ENCODE measurements around the gene C12orf56. TPM values are rescaled to one million over a fixed set of nuclear protein-coding genes. Genes with fewer than 3 reads are reported as not detected.
"Not testable (repeated sequence)": the region's sequence is repeated elsewhere in the genome, so short reads cannot be mapped to it uniquely, and the experiment has no call there.

Gene C12orf56
- total and polyA plus RNA-seq, 7 experiments from 2014 or later, result 0.10 to 0.34 TPM; not detected in 5

DNA sequence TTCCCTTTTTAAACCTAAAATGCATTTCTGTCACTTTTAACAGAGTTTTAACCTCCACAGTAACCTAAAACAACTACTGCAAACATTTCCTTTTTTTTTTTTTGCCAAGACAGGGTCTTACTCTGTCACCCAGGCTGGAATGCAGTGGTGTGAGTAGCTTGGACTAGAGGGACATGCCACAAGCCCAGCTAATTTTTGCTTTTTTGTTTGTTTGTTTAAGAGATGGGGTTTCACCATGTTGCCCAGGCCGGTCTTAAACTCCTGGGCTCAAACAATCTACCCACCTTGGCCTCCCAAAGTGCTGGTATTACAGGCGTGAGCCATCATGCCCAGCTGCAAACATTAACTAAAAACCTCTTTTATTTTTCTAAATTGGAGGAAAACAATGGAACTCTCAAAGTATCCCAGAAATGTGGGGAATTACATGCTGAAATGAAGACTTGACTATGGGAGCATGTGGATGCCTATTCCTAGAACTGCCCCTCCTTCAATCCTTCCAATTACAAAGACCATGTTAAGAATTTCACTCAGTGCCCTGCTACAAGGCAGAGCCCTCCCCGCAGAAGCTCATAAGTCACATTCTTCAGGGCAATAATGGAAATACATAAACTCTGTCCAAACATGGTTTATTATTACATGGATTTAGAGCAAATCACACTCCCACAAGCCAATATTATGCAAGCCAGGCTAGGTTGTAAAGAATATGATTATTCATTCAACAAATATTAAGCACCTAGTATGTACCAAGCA is 66.9 kb downstream of the C12orf56 start:
- no peak for DNase-seq
- H3K9me3 Mint-ChIP-seq, result peaks cover 0 to 11% (median 2%) of the 10 kb centered on the region in 11 donors
- no peaks in the 10 kb centered on the region for H3K4me1 Mint-ChIP-seq
- Histone ChIP-seq H3K36me3 (ENCODE audit: control insufficient read depth in 2 of 3, insufficient read depth in 3 of 3, low read length in 3 of 3) (no peaks in the 10 kb centered on the region), H3K4me1 (ENCODE audit: control insufficient read depth in 2 of 2, insufficient read depth in 2 of 2, low read length in 2 of 2) (no peaks in the 10 kb centered on the region), H3K4me3 (ENCODE audit: low read length) (no peak overlapping the region), H3K27ac (ENCODE audit: low read depth, low read length) (no peak overlapping the region), H3K9me3 (ENCODE audit: control insufficient read depth in 2 of 3, low read length in 3 of 3) (no peaks in the 10 kb centered on the region), H3K27me3 (ENCODE audit: control insufficient read depth in 2 of 2, insufficient read depth in 2 of 2, low read length in 2 of 2) (no peaks in the 10 kb centered on the region)
- H3K27me3 Mint-ChIP-seq, result peaks cover 0 to 2% (median 0%) of the 10 kb centered on the region in 5 donors
- POLR2A ChIA-PET, result no interaction called here
- peaks cover 0 to 4% (median 0%) of the 10 kb centered on the region in 5 donors for H3K36me3 Mint-ChIP-seq
- no peak for ATAC-seq
- intact Hi-C loops (cut with micrococcal nuclease), result no loop called here
- CTCF ChIA-PET, result no interaction called here
- H3K4me3 Mint-ChIP-seq, result no peak overlapping the region
- no peak overlapping the region for H3K27ac Mint-ChIP-seq

DNA sequence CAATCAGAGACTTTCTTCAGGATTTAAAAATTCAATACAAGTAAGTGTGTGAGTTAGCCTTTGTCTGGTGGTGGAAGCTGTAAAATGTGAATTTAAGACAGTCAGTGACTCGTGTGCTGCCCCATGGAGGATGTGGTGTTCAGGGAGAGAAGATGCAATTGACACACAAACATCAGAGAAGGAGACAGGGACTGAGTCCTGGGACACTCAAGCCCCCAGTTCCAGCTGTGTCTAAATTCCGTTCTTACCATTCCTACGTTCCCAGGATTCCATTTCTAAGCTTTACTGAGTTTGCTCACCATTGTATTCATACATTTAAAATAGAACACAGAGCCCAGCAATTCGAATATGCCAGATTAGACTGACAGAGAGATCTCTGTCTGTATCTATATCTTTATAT is 67.6 kb downstream of the C12orf56 start:
- intact Hi-C loops (cut with micrococcal nuclease), result no loop called here
- CTCF ChIA-PET, result no interaction called here

DNA sequence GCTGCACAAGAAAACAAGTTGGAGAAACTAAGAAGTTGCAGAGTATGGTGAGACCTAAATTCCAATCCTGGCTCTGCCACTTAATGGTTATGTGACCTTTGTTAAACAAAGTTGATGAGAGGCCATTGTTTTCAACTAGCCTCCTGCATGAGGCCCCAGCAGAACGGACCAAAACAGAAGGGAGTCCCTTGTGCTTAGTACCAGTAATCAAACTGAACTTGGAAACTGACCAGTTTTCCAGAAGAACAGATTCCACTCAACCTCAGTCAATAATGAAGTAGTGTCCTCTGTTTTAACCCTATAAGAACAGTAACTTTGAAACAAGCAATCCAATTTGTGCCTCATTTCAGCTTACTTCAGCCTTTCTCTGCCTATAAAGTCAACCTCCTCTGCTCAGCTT is 69.9 kb downstream of the C12orf56 start:
- Histone ChIP-seq H3K27me3 (ENCODE audit: control insufficient read depth in 2 of 2, insufficient read depth in 2 of 2, low read length in 2 of 2) (no peaks in the 10 kb centered on the region), H3K9me3 (ENCODE audit: control insufficient read depth in 2 of 3, low read length in 3 of 3) (no peaks in the 10 kb centered on the region), H3K4me1 (ENCODE audit: control insufficient read depth in 2 of 2, insufficient read depth in 2 of 2, low read length in 2 of 2) (no peaks in the 10 kb centered on the region), H3K36me3 (ENCODE audit: control insufficient read depth in 2 of 3, insufficient read depth in 3 of 3, low read length in 3 of 3) (no peaks in the 10 kb centered on the region), H3K27ac (ENCODE audit: low read depth, low read length) (no peak overlapping the region), H3K4me3 (ENCODE audit: low read length) (no peak overlapping the region)
- Mint-ChIP-seq H3K4me3 (no peak overlapping the region), H3K36me3 (peaks cover 0 to 4% (median 0%) of the 10 kb centered on the region in 5 donors), H3K9me3 (peaks cover 0 to 11% (median 1%) of the 10 kb centered on the region in 11 donors), H3K27ac (no peak overlapping the region), H3K27me3 (peaks cover 0 to 3% (median 0%) of the 10 kb centered on the region in 5 donors), H3K4me1 (no peaks in the 10 kb centered on the region)
- intact Hi-C loops (cut with micrococcal nuclease), result no loop called here
- CTCF ChIA-PET, result no interaction called here
- POLR2A ChIA-PET, result no interaction called here
- ATAC-seq (no peak), DNase-seq (no peak)

More for the DNA sequence above, 67.6 kb downstream of the C12orf56 start:
- Mint-ChIP-seq H3K36me3 (peaks cover 0 to 4% (median 0%) of the 10 kb centered on the region in 5 donors), H3K27ac (no peak overlapping the region), H3K27me3 (no peaks in the 10 kb centered on the region), H3K4me1 (no peaks in the 10 kb centered on the region), H3K4me3 (no peak overlapping the region), H3K9me3 (peaks cover 0 to 11% (median 2%) of the 10 kb centered on the region in 11 donors)
- Histone ChIP-seq H3K9me3 (ENCODE audit: control insufficient read depth in 2 of 3, low read length in 3 of 3) (no peaks in the 10 kb centered on the region), H3K27me3 (ENCODE audit: control insufficient read depth in 2 of 2, insufficient read depth in 2 of 2, low read length in 2 of 2) (no peaks in the 10 kb centered on the region), H3K4me1 (ENCODE audit: control insufficient read depth in 2 of 2, insufficient read depth in 2 of 2, low read length in 2 of 2) (no peaks in the 10 kb centered on the region), H3K4me3 (ENCODE audit: low read length) (no peak overlapping the region), H3K27ac (ENCODE audit: low read depth, low read length) (no peak overlapping the region), H3K36me3 (ENCODE audit: control insufficient read depth in 2 of 3, insufficient read depth in 3 of 3, low read length in 3 of 3) (no peaks in the 10 kb centered on the region)
- DNase-seq (no peak), ATAC-seq (no peak)
- POLR2A ChIA-PET, result no interaction called here

GRCh38 chr12:64319540-64320225 is 70.9 kb downstream of the C12orf56 start:
- H3K4me3 Mint-ChIP-seq; CTCF ChIA-PET; H3K27ac Mint-ChIP-seq; H3K9me3 ChIP-seq (ENCODE audit: control insufficient read depth in 2 of 3, low read length in 3 of 3); H3K4me3 ChIP-seq (ENCODE audit: low read length); H3K27me3 ChIP-seq (ENCODE audit: control insufficient read depth in 2 of 2, insufficient read depth in 2 of 2, low read length in 2 of 2); H3K36me3 Mint-ChIP-seq; H3K4me1 ChIP-seq (ENCODE audit: control insufficient read depth in 2 of 2, insufficient read depth in 2 of 2, low read length in 2 of 2); H3K4me1 Mint-ChIP-seq; POLR2A ChIA-PET; H3K27ac ChIP-seq (ENCODE audit: low read depth, low read length); DNase-seq; intact Hi-C loops (cut with micrococcal nuclease); ATAC-seq; H3K27me3 Mint-ChIP-seq; H3K36me3 ChIP-seq (ENCODE audit: control insufficient read depth in 2 of 3, insufficient read depth in 3 of 3, low read length in 3 of 3): not testable (repeated sequence)
- H3K9me3 Mint-ChIP-seq, result peaks cover 0 to 11% (median 1%) of the 10 kb centered on the region in 11 donors

DNA sequence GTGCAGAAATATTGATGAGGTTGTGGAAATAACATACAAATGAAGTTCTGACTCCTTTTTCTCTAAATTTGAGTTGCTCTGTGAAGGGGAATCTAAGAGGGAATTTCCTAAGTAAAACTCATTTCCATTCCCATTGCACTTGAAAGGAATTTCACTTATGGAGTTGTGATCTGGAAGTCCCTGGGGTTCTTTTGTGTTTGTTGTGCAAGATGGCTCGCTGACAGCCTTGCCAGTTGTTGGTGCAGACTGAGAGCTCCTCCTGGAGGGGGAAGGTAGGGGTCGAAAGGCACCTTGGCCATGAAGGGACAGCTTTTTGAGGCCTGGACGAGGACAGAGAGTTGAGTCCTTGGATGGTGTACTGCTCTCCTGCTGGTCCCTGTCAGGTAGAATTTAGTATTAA is 72.0 kb downstream of the C12orf56 start:
- no peak overlapping the region for H3K27ac ChIP-seq (ENCODE audit: low read depth, low read length)
- Mint-ChIP-seq H3K9me3 (peaks cover 0 to 11% (median 1%) of the 10 kb centered on the region in 11 donors), H3K27ac (peak overlapping the region in 1 of 9 donors; percentile 33), H3K4me1 (no peaks in the 10 kb centered on the region), H3K36me3 (peaks cover 0 to 4% (median 0%) of the 10 kb centered on the region in 5 donors), H3K4me3 (no peak overlapping the region), H3K27me3 (peaks cover 0 to 3% (median 0%) of the 10 kb centered on the region in 5 donors)
- H3K4me1 ChIP-seq (ENCODE audit: control insufficient read depth in 2 of 2, insufficient read depth in 2 of 2, low read length in 2 of 2), result no peaks in the 10 kb centered on the region
- no peak for ATAC-seq
- H3K9me3 ChIP-seq (ENCODE audit: control insufficient read depth in 2 of 3, low read length in 3 of 3), result no peaks in the 10 kb centered on the region
- intact Hi-C loops (cut with micrococcal nuclease), result no loop called here
- no peaks in the 10 kb centered on the region for H3K27me3 ChIP-seq (ENCODE audit: control insufficient read depth in 2 of 2, insufficient read depth in 2 of 2, low read length in 2 of 2)
- POLR2A ChIA-PET, result no interaction called here
- CTCF ChIA-PET, result interaction anchor here (0.6 kb wide), 1 partner anchor 35 kb away, joined by 3 read pairs; no protein-coding TSS in a partner anchor
- no peaks in the 10 kb centered on the region for H3K36me3 ChIP-seq (ENCODE audit: control insufficient read depth in 2 of 3, insufficient read depth in 3 of 3, low read length in 3 of 3)
- H3K4me3 ChIP-seq (ENCODE audit: low read length), result no peak overlapping the region
- no peak for DNase-seq

- H3K27me3 ChIP-seq (ENCODE audit: control insufficient read depth in 2 of 2, insufficient read depth in 2 of 2, low read length in 2 of 2), result no peaks in the 10 kb centered on the region
- no peak for DNase-seq
- Mint-ChIP-seq H3K4me1 (no peaks in the 10 kb centered on the region), H3K27ac (no peak overlapping the region), H3K4me3 (no peak overlapping the region), H3K36me3 (no peaks in the 10 kb centered on the region), H3K9me3 (no peaks in the 10 kb centered on the region), H3K27me3 (no peaks in the 10 kb centered on the region)
- no peak overlapping the region for H3K4me3 ChIP-seq (ENCODE audit: low read length)
- ChIA-PET CTCF (no interaction called here), POLR2A (no interaction called here)
- ATAC-seq, result no peak
- H3K4me1 ChIP-seq (ENCODE audit: control insufficient read depth in 2 of 2, insufficient read depth in 2 of 2, low read length in 2 of 2), result no peaks in the 10 kb centered on the region
- H3K27ac ChIP-seq (ENCODE audit: low read depth, low read length), result no peak overlapping the region
- H3K36me3 ChIP-seq (ENCODE audit: control insufficient read depth in 2 of 3, insufficient read depth in 3 of 3, low read length in 3 of 3), result no peaks in the 10 kb centered on the region
- no peaks in the 10 kb centered on the region for H3K9me3 ChIP-seq (ENCODE audit: control insufficient read depth in 2 of 3, low read length in 3 of 3)
- intact Hi-C loops (cut with micrococcal nuclease), result no loop called here
Measured at GRCh38 chr12:64311877-64312276, 78.7 kb downstream of the C12orf56 start.
